AG04449 (cell line): ENCODE measurements around the gene RBL2.
A peak's percentile ranks its signal among the peaks of the same experiment; 100 is the strongest.
"Not testable (repeated sequence)": the region's sequence is repeated elsewhere in the genome, so short reads cannot be mapped to it uniquely, and the experiment has no call there.

Experiments used
- CTCF ChIA-PET: fragments of 350-600 bp; formaldehyde crosslinking; extraction: SDS; loops from one replicate; lab custom pipeline; 2021; ENCODE audit warnings: antibody characterized with exemption; lab: Yijun Ruan, JAX
- POLR2A ChIA-PET: fragments of 400-600, 350-600 bp; formaldehyde crosslinking; extraction: SDS; loops from one replicate; lab custom pipeline; 2020; ENCODE audit warnings: antibody characterized with exemption, inconsistent platforms; lab: Yijun Ruan, JAX
- DNase-seq: peaks from one replicate; pipeline ENCODE4 v3.0.0-alpha.2; 2010; ENCODE audit warnings: low read depth, low spot score
- H3K4me3 ChIP-seq: 2 replicates; pipeline ENCODE4 v1.5.1; 2011; ENCODE audit warnings: low read depth, mild to moderate bottlenecking, control low read depth, low read length
- TF ChIP-seq, protein P1 (sequence below): IDR thresholded peaks from one replicate; pipeline ENCODE4 v1.5.1; 2011; ENCODE audit warnings: mild to moderate bottlenecking, moderate library complexity, low read length, control low read depth, inconsistent platforms; ENCODE audit not compliant: insufficient read depth; ENCODE audit errors: missing control alignments

The RBL2 gene, protein sequence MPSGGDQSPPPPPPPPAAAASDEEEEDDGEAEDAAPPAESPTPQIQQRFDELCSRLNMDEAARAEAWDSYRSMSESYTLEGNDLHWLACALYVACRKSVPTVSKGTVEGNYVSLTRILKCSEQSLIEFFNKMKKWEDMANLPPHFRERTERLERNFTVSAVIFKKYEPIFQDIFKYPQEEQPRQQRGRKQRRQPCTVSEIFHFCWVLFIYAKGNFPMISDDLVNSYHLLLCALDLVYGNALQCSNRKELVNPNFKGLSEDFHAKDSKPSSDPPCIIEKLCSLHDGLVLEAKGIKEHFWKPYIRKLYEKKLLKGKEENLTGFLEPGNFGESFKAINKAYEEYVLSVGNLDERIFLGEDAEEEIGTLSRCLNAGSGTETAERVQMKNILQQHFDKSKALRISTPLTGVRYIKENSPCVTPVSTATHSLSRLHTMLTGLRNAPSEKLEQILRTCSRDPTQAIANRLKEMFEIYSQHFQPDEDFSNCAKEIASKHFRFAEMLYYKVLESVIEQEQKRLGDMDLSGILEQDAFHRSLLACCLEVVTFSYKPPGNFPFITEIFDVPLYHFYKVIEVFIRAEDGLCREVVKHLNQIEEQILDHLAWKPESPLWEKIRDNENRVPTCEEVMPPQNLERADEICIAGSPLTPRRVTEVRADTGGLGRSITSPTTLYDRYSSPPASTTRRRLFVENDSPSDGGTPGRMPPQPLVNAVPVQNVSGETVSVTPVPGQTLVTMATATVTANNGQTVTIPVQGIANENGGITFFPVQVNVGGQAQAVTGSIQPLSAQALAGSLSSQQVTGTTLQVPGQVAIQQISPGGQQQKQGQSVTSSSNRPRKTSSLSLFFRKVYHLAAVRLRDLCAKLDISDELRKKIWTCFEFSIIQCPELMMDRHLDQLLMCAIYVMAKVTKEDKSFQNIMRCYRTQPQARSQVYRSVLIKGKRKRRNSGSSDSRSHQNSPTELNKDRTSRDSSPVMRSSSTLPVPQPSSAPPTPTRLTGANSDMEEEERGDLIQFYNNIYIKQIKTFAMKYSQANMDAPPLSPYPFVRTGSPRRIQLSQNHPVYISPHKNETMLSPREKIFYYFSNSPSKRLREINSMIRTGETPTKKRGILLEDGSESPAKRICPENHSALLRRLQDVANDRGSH

GRCh38 chr16:53434377-53435065, at the start of gene RBL2:
RBL2 (plus strand) TSS chr16:53434471; CDS start chr16:53434557, 86 bp downstream.
- ChIA-PET POLR2A (no interaction called here), CTCF (interaction anchor here (1.4 kb wide), 1 partner anchor 1243 kb away, joined by 3 read pairs; no protein-coding TSS in a partner anchor)
- TF ChIP-seq, protein P1, sequence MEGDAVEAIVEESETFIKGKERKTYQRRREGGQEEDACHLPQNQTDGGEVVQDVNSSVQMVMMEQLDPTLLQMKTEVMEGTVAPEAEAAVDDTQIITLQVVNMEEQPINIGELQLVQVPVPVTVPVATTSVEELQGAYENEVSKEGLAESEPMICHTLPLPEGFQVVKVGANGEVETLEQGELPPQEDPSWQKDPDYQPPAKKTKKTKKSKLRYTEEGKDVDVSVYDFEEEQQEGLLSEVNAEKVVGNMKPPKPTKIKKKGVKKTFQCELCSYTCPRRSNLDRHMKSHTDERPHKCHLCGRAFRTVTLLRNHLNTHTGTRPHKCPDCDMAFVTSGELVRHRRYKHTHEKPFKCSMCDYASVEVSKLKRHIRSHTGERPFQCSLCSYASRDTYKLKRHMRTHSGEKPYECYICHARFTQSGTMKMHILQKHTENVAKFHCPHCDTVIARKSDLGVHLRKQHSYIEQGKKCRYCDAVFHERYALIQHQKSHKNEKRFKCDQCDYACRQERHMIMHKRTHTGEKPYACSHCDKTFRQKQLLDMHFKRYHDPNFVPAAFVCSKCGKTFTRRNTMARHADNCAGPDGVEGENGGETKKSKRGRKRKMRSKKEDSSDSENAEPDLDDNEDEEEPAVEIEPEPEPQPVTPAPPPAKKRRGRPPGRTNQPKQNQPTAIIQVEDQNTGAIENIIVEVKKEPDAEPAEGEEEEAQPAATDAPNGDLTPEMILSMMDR = no peak
- H3K4me3 ChIP-seq = peak within 1 kb of the TSS; percentile 96
- DNase-seq = no peak

DNA sequence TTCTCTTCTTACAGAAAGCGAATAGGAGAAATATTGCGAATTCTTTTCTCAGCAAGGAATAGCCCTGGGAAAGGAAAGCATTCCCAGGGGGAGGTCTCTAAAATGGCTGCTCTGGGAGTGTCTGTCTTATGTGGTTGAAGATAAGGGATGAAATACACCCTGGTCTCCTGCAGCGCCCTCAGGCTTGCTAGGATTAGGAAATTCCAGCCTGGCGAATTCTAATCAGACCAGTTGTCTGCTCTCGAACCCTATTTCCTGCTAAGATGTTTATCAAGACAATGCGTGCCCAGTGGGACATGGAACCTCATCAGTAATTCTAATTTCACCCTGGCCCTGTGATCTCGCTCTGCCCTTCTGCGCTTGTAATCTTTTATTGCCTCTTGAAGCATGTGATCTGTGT, 49.7 kb upstream of the RBL2 start:
- POLR2A ChIA-PET, H3K4me3 ChIP-seq, DNase-seq, CTCF ChIA-PET: not testable (repeated sequence)

DNA sequence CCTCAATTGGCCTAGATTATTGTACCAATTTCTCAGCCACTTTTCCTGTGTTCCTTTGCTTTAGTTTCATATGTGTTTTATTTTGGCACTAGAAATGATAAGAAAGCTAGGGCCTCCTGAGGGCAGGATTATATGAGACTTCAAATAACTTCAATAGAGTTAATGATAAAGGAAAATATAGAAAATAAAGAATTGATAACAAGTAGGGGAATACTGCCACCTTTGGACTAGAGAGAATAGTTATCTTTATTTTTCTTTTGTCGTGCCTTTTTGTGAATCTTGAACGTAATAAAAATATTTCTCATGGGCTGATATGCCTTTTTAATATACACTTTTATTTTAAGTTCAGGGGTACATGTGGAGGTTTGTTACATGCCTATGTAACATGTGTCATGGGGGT, 29.3 kb upstream of the RBL2 start:
- no peak for DNase-seq
- CTCF ChIA-PET = no interaction called here

DNA sequence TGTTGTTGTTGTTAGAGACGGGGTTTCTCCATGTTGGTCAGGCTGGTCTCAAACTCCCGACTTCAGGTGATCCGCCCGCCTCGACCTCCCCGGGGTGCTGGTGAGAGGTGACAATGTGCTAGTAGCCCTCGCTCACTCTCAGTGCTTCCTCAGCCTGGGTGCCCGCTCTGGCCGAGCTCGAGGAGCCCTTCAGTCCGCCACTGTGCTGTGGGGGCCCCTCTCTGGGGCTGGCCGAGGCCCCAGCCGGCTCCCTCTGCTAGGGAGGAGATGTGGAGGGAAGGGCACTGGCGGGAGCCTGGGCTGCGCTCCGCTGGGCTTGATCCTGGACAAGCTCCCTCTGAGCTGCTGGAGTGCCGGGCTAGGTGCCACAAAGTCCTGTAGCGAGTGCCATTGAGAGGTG, 21.7 kb upstream of the RBL2 start:
- TF ChIP-seq, protein P1 = no peak
- POLR2A ChIA-PET = no interaction called here
- H3K4me3 ChIP-seq = no peak overlapping the region
- DNase-seq = no peak
- CTCF ChIA-PET = no interaction called here

More for the DNA sequence above, 29.3 kb upstream of the RBL2 start:
- POLR2A ChIA-PET = no interaction called here
- H3K4me3 ChIP-seq = no peak overlapping the region
- TF ChIP-seq, protein P1 = no peak

- DNase-seq = no peak
- no peak overlapping the region for H3K4me3 ChIP-seq
- ChIA-PET POLR2A (no interaction called here), CTCF (no interaction called here)
- TF ChIP-seq, protein P1 = no peak
Observed at GRCh38 chr16:53413864-53414263, 20.4 kb upstream of the RBL2 start.

- ChIA-PET CTCF (interaction anchor here (0.6 kb wide), 1 partner anchor 308 kb away, joined by 3 read pairs; no protein-coding TSS in a partner anchor), POLR2A (no interaction called here)
Observed at GRCh38 chr16:53414381-53414780, 19.9 kb upstream of the RBL2 start.

More at GRCh38 chr16:53414381-53414780, 19.9 kb upstream of the RBL2 start:
- DNase-seq = no peak
- no peak overlapping the region for H3K4me3 ChIP-seq
- TF ChIP-seq, protein P1 = no peak
